Naive thymus-derived CD8-positive, alpha-beta T cell (primary cell): ENCODE measurements around the gene NUP188. TPM values are rescaled to one million over a fixed set of nuclear protein-coding genes. Genes with fewer than 3 reads are reported as not detected.
A peak's percentile ranks its signal among the peaks of the same experiment; 100 is the strongest.
"Not testable (repeated sequence)": the region's sequence is repeated elsewhere in the genome, so short reads cannot be mapped to it uniquely, and the experiment has no call there.

Source experiments
- ATAC-seq, 2 donors: fragments of 150-1000 bp; cut with Tn5 transposase in 1 of 2; sonication (Bioruptor Pico), chemical (Tn5 transposase) in 1 of 2; 1 replicate in 1 of 2; 2 replicates in 1 of 2; pipeline ENCODE4 v1.10.0; 2021; ENCODE audit warnings: mild to moderate bottlenecking in 2 of 2, moderate library complexity in 2 of 2
- POLR2A ChIA-PET: fragments of 350-600 bp; sonication (Branson Sonifier 250); formaldehyde crosslinking; loops from one replicate; lab custom pipeline; 2021; ENCODE audit warnings: antibody characterized with exemption; lab: Charles Lee
- DNase-seq, 10 donors: peaks; one replicate each; pipeline versions ENCODE4 v3.0.0 to v3.0.0-alpha.2; 2020 to 2022
- H3K27ac Mint-ChIP-seq, 10 donors: one replicate each; pipeline ENCODE4 v1.8.0; 2020 to 2022; ENCODE audit warnings: mild to moderate bottlenecking in 10 of 10, mixed read lengths in 10 of 10, moderate library complexity in 4 of 10, inconsistent platforms in 1 of 10
- H3K27me3 Mint-ChIP-seq, 5 donors: one replicate each; pipeline ENCODE4 v1.8.0; 2021 to 2022; ENCODE audit warnings: mixed read lengths in 5 of 5
- H3K36me3 Mint-ChIP-seq, 3 donors: one replicate each; pipeline ENCODE4 v1.8.0; 2020 to 2022; ENCODE audit warnings: mixed read lengths in 3 of 3, mild to moderate bottlenecking in 2 of 3, inconsistent platforms in 1 of 3
- H3K4me1 Mint-ChIP-seq, 4 donors: one replicate each; pipeline ENCODE4 v1.8.0; 2021 to 2022; ENCODE audit warnings: mixed read lengths in 4 of 4
- H3K4me3 Mint-ChIP-seq, 10 donors: one replicate each; pipeline ENCODE4 v1.8.0; 2020 to 2022; ENCODE audit warnings: mild to moderate bottlenecking in 10 of 10, mixed read lengths in 10 of 10, moderate library complexity in 6 of 10, inconsistent platforms in 1 of 10
- H3K9me3 Mint-ChIP-seq, 9 donors: one replicate each; pipeline ENCODE4 v1.8.0; 2020 to 2022; ENCODE audit warnings: mixed read lengths in 9 of 9, mild to moderate bottlenecking in 3 of 9, inconsistent platforms in 1 of 9, moderate library complexity in 1 of 9
- polyA plus RNA-seq, 3 donors: library from polyadenylated mRNA; unstranded; fragments of 300-500 nt; fragmentation: Illumina TruSeq; gene quantifications; one replicate each; pipeline ENCODE4 v1.2.3, GENCODE V29; 2021
- total RNA-seq, 8 experiments: library from RNA in 2 of 8; stranded (reverse) in 2 of 8; gene quantifications; one replicate each; pipeline ENCODE4 v1.2.3 and lab custom pipeline; 2021 to 2026

The NUP188 gene
- total and polyA plus RNA-seq, 5 experiments from 2014 or later = 21.9 to 79.6 (median 36.8) TPM

GRCh38 chr9:128947277-128947526 is 297 bp upstream of the NUP188 start:
- ATAC-seq = no peak
- H3K4me1 Mint-ChIP-seq = peaks cover 17 to 50% (median 31%) of the 10 kb centered on the region in 4 donors
- no peaks in the 10 kb centered on the region for H3K9me3 Mint-ChIP-seq
- H3K27ac Mint-ChIP-seq = peak overlapping the region; percentile 86 to 100 (median 98)
- peaks cover 0 to 20% (median 2%) of the 10 kb centered on the region in 3 donors for H3K36me3 Mint-ChIP-seq
- POLR2A ChIA-PET = no interaction called here
- H3K4me3 Mint-ChIP-seq = peak overlapping the region; percentile 92 to 99 (median 98)
- no peaks in the 10 kb centered on the region for H3K27me3 Mint-ChIP-seq
- DNase-seq = no peak

- POLR2A ChIA-PET = interaction anchor here (0.6 kb wide), 1 partner anchor 1045 kb away, joined by 3 read pairs; no protein-coding TSS in a partner anchor
- H3K27ac Mint-ChIP-seq, ATAC-seq, H3K4me1 Mint-ChIP-seq, H3K4me3 Mint-ChIP-seq, H3K27me3 Mint-ChIP-seq, H3K9me3 Mint-ChIP-seq, DNase-seq: not testable (repeated sequence)
- H3K36me3 Mint-ChIP-seq = peaks cover 0 to 82% (median 5%) of the 10 kb centered on the region in 3 donors
Measured at GRCh38 chr9:128961403-128961802, 13.9 kb downstream of the NUP188 start.

- no peak for ATAC-seq
- no peaks in the 10 kb centered on the region for H3K27me3 Mint-ChIP-seq
- POLR2A ChIA-PET = interaction anchor here (0.6 kb wide), 1 partner anchor 61 kb away, joined by 3 read pairs; no protein-coding TSS in a partner anchor
Measured at GRCh38 chr9:128969491-128969890, 22.0 kb downstream of the NUP188 start.

GRCh38 chr9:128972956-128973355 is 25.5 kb downstream of the NUP188 start:
- H3K4me3 Mint-ChIP-seq = no peak overlapping the region
- ATAC-seq = no peak
- H3K27ac Mint-ChIP-seq = peak overlapping the region in 4 of 10 donors; percentile 26 to 57 (median 40)
- DNase-seq = no peak
- H3K4me1 Mint-ChIP-seq = no peaks in the 10 kb centered on the region
- peaks cover 8 to 97% (median 24%) of the 10 kb centered on the region in 3 donors for H3K36me3 Mint-ChIP-seq
- no peaks in the 10 kb centered on the region for H3K27me3 Mint-ChIP-seq
- no peaks in the 10 kb centered on the region for H3K9me3 Mint-ChIP-seq
- POLR2A ChIA-PET = no interaction called here

More at GRCh38 chr9:128969491-128969890, 22.0 kb downstream of the NUP188 start:
- peaks cover 8 to 84% (median 20%) of the 10 kb centered on the region in 3 donors for H3K36me3 Mint-ChIP-seq
- no peak overlapping the region for H3K4me3 Mint-ChIP-seq
- H3K9me3 Mint-ChIP-seq = no peaks in the 10 kb centered on the region
- no peak overlapping the region for H3K27ac Mint-ChIP-seq
- H3K4me1 Mint-ChIP-seq = peaks cover 0 to 1% (median 0%) of the 10 kb centered on the region in 4 donors
- DNase-seq = no peak

- Mint-ChIP-seq H3K9me3 (no peaks in the 10 kb centered on the region), H3K27me3 (no peaks in the 10 kb centered on the region), H3K36me3 (peaks cover 5 to 98% (median 37%) of the 10 kb centered on the region in 3 donors), H3K27ac (no peak overlapping the region), H3K4me1 (no peaks in the 10 kb centered on the region), H3K4me3 (no peak overlapping the region)
- POLR2A ChIA-PET = no interaction called here
- no peak for DNase-seq
- ATAC-seq = no peak
Measured at GRCh38 chr9:128979111-128979510, 31.6 kb downstream of the NUP188 start.

- POLR2A ChIA-PET = no interaction called here
- no peak overlapping the region for H3K27ac Mint-ChIP-seq
- no peak for ATAC-seq
Measured at GRCh38 chr9:128983536-128983935, 36.0 kb downstream of the NUP188 start.

GRCh38 chr9:128986671-128987070 is 39.2 kb downstream of the NUP188 start:
- Mint-ChIP-seq H3K36me3 (peaks cover 16 to 88% (median 33%) of the 10 kb centered on the region in 3 donors), H3K9me3 (no peaks in the 10 kb centered on the region), H3K27ac (peak overlapping the region in 3 of 10 donors; percentile 6 to 85 (median 7)), H3K4me3 (no peak overlapping the region), H3K27me3 (no peaks in the 10 kb centered on the region), H3K4me1 (peaks cover 0 to 2% (median 0%) of the 10 kb centered on the region in 4 donors)
- no peak for DNase-seq
- ATAC-seq = no peak
- POLR2A ChIA-PET = no interaction called here

More at GRCh38 chr9:128983536-128983935, 36.0 kb downstream of the NUP188 start:
- Mint-ChIP-seq H3K9me3 (no peaks in the 10 kb centered on the region), H3K4me3 (no peak overlapping the region), H3K4me1 (peaks cover 0 to 2% (median 0%) of the 10 kb centered on the region in 4 donors), H3K27me3 (no peaks in the 10 kb centered on the region), H3K36me3 (peaks cover 16 to 98% (median 50%) of the 10 kb centered on the region in 3 donors)
- DNase-seq = no peak

- H3K9me3 Mint-ChIP-seq = no peaks in the 10 kb centered on the region
- POLR2A ChIA-PET = no interaction called here
Measured at GRCh38 chr9:128987805-128988204, 40.3 kb downstream of the NUP188 start.

GRCh38 chr9:128992995-128993394 is 45.5 kb downstream of the NUP188 start:
- Mint-ChIP-seq H3K27me3 (no peaks in the 10 kb centered on the region), H3K27ac (no peak overlapping the region), H3K4me3 (no peak overlapping the region), H3K9me3 (no peaks in the 10 kb centered on the region), H3K4me1 (peaks cover 2 to 12% (median 4%) of the 10 kb centered on the region in 4 donors), H3K36me3 (peaks cover 6 to 87% (median 28%) of the 10 kb centered on the region in 3 donors)
- DNase-seq (no peak), ATAC-seq (no peak)
- POLR2A ChIA-PET = no interaction called here

More at GRCh38 chr9:128987805-128988204, 40.3 kb downstream of the NUP188 start:
- H3K4me3 Mint-ChIP-seq = no peak overlapping the region
- peak overlapping the region in 2 of 10 donors; percentile 32 to 38 for H3K27ac Mint-ChIP-seq
- H3K27me3 Mint-ChIP-seq = no peaks in the 10 kb centered on the region
- peaks cover 15 to 87% (median 28%) of the 10 kb centered on the region in 3 donors for H3K36me3 Mint-ChIP-seq
- DNase-seq (no peak), ATAC-seq (no peak)
- peaks cover 0 to 2% (median 0%) of the 10 kb centered on the region in 4 donors for H3K4me1 Mint-ChIP-seq

GRCh38 chr9:128995791-128996190 is 48.3 kb downstream of the NUP188 start:
- no peak overlapping the region for H3K4me3 Mint-ChIP-seq
- ATAC-seq (no peak), DNase-seq (no peak)
- H3K27me3 Mint-ChIP-seq = no peaks in the 10 kb centered on the region
- peak overlapping the region in 3 of 10 donors; percentile 44 to 58 (median 52) for H3K27ac Mint-ChIP-seq
- H3K9me3 Mint-ChIP-seq = no peaks in the 10 kb centered on the region
- POLR2A ChIA-PET = no interaction called here
- peaks cover 2 to 12% (median 4%) of the 10 kb centered on the region in 4 donors for H3K4me1 Mint-ChIP-seq
- peaks cover 6 to 93% (median 35%) of the 10 kb centered on the region in 3 donors for H3K36me3 Mint-ChIP-seq

GRCh38 chr9:128998462-128998861 is 51.0 kb downstream of the NUP188 start:
- Mint-ChIP-seq H3K4me3 (no peak overlapping the region), H3K4me1 (peaks cover 2 to 12% (median 4%) of the 10 kb centered on the region in 4 donors), H3K27me3 (no peaks in the 10 kb centered on the region), H3K27ac (peak overlapping the region in 2 of 10 donors; percentile 44 to 53), H3K36me3 (peaks cover 6 to 95% (median 31%) of the 10 kb centered on the region in 3 donors), H3K9me3 (no peaks in the 10 kb centered on the region)
- POLR2A ChIA-PET = no interaction called here
- no peak for ATAC-seq
- no peak for DNase-seq

- Mint-ChIP-seq H3K9me3 (no peaks in the 10 kb centered on the region), H3K4me1 (peaks cover 2 to 11% (median 4%) of the 10 kb centered on the region in 4 donors), H3K36me3 (peaks cover 6 to 93% (median 23%) of the 10 kb centered on the region in 3 donors), H3K27ac (peak overlapping the region in 3 of 10 donors; percentile 44 to 59 (median 55)), H3K27me3 (no peaks in the 10 kb centered on the region), H3K4me3 (peak overlapping the region in 1 of 10 donors; percentile 22)
- no peak for DNase-seq
- ATAC-seq = no peak
- POLR2A ChIA-PET = interaction anchor here (0.7 kb wide), 1 partner anchor 1683 kb away, joined by 3 read pairs; no protein-coding TSS in a partner anchor
Measured at GRCh38 chr9:128999581-129000206, 52.2 kb downstream of the NUP188 start.
